Effector memory CD4-positive, alpha-beta T cell (primary cell): ENCODE data around the gene TMEM39A.

ENCODE experiments used
- DNase-seq, 3 donors: peaks; one replicate each; pipeline ENCODE4 v3.0.0-alpha.2; 2020
- H3K27ac ChIP-seq: 2 replicates; pipeline ENCODE4 v1.7.0; 2013; ENCODE audit warnings: mild to moderate bottlenecking, low read length, moderate library complexity; ENCODE audit not compliant: insufficient read depth, poor library complexity, severe bottlenecking
- H3K27me3 ChIP-seq: replicated peaks from 2 replicates; pipeline ENCODE4 v1.7.0; 2013; ENCODE audit warnings: mild to moderate bottlenecking, low read length; ENCODE audit not compliant: insufficient read depth, control insufficient read depth, poor library complexity, severe bottlenecking
- H3K36me3 ChIP-seq: 2 replicates; pipeline ENCODE4 v1.7.0; 2013; ENCODE audit warnings: mild to moderate bottlenecking, low read length, moderate library complexity; ENCODE audit not compliant: control insufficient read depth, insufficient read depth
- H3K4me1 ChIP-seq: 2 replicates; pipeline ENCODE4 v1.7.0; 2013; ENCODE audit warnings: low read length, mild to moderate bottlenecking; ENCODE audit not compliant: control insufficient read depth, insufficient read depth, poor library complexity, severe bottlenecking
- H3K4me3 ChIP-seq: 2 replicates; pipeline ENCODE4 v1.7.0; 2013; ENCODE audit warnings: low read length, low read depth, mild to moderate bottlenecking; ENCODE audit not compliant: insufficient read depth, poor library complexity, severe bottlenecking
- H3K9me3 ChIP-seq: 2 replicates; pipeline ENCODE4 v1.7.0; 2013; ENCODE audit warnings: mild to moderate bottlenecking, low read length, moderate library complexity; ENCODE audit not compliant: control insufficient read depth

Gene TMEM39A

DNA sequence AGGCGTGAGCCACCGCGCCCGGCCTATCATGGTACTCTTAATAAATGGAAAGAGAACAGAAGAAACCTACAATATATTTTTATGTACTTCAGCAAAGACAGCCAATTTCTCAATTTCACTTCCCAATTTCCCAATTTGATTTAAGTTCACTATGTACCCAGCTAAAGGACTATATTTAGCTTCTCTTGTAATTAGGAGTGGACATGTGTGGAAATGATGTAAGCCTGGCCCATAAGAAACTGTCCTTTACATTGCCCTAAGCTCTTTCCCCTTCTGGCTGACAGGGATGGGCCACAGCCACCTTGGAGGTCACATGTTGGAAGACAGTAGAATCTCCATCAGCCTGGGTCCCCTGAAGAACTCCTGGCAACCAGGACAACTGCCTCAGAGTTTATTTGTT is 6.2 kb downstream of the TMEM39A start:
- H3K4me1 ChIP-seq, result no peaks in the 10 kb centered on the region
- no peaks in the 10 kb centered on the region for H3K27me3 ChIP-seq
- peaks cover 53% of the 10 kb centered on the region for H3K36me3 ChIP-seq
- H3K27ac ChIP-seq, result no peak overlapping the region
- no peaks in the 10 kb centered on the region for H3K9me3 ChIP-seq
- no peak for DNase-seq
- no peak overlapping the region for H3K4me3 ChIP-seq

DNA sequence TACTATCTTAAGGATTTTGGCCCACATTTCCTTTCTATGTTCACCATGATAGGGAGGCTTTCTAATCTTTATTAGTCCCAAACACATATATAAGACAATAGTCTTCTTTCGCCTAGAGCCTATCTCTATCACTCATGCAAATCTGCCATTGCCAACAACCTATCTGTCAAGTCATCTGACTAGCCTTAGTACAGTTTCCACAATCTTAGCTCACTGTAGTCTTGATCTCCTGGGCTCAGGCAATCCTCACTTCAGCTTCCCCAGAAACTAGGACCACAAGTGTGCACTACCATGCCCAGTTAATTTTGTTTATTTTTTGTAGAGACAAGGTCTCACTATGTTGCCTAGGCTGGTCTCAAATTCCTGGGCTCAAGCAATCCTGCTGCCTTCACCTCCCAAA is 6.9 kb downstream of the TMEM39A start:
- Histone ChIP-seq H3K9me3 (no peaks in the 10 kb centered on the region), H3K36me3 (peaks cover 59% of the 10 kb centered on the region), H3K27me3 (no peaks in the 10 kb centered on the region), H3K4me3 (no peak overlapping the region), H3K4me1 (no peaks in the 10 kb centered on the region), H3K27ac (no peak overlapping the region)
- no peak for DNase-seq

DNA sequence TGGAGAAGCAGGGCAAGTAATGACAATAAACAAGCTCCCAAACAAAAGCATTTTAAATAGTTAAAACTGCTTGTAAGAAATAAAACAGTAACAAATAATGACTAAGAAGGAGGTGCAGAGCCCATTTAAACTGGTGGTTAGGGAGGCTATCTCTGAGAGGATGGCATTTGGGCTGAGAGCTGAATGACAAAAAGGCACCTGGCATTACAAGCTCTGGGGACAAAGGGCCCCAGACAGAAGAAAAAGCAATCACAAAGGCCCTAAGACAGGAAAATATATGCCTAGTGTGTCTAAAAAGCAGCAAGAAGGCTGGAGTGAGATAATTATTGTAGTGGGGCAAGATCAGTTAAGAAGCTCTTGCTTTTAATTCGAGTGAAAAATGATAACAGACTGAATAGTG is 9.6 kb downstream of the TMEM39A start:
- Histone ChIP-seq H3K4me3 (no peak overlapping the region), H3K36me3 (peaks cover 48% of the 10 kb centered on the region), H3K27ac (no peak overlapping the region), H3K4me1 (no peaks in the 10 kb centered on the region), H3K27me3 (no peaks in the 10 kb centered on the region), H3K9me3 (no peaks in the 10 kb centered on the region)
- DNase-seq, result no peak

GRCh38 chr3:119444590-119444989 is 18.8 kb downstream of the TMEM39A start:
- no peak for DNase-seq
- Histone ChIP-seq H3K27ac (no peak overlapping the region), H3K36me3 (peaks cover 45% of the 10 kb centered on the region), H3K27me3 (no peaks in the 10 kb centered on the region), H3K9me3 (no peaks in the 10 kb centered on the region), H3K4me1 (no peaks in the 10 kb centered on the region), H3K4me3 (no peak overlapping the region)

GRCh38 chr3:119443179-119443578 is 20.2 kb downstream of the TMEM39A start:
- H3K4me3 ChIP-seq, result no peak overlapping the region
- H3K36me3 ChIP-seq, result peaks cover 36% of the 10 kb centered on the region
- DNase-seq, result no peak
- H3K4me1 ChIP-seq, result no peaks in the 10 kb centered on the region
- no peak overlapping the region for H3K27ac ChIP-seq
- H3K27me3 ChIP-seq, result no peaks in the 10 kb centered on the region
- H3K9me3 ChIP-seq, result no peaks in the 10 kb centered on the region

DNA sequence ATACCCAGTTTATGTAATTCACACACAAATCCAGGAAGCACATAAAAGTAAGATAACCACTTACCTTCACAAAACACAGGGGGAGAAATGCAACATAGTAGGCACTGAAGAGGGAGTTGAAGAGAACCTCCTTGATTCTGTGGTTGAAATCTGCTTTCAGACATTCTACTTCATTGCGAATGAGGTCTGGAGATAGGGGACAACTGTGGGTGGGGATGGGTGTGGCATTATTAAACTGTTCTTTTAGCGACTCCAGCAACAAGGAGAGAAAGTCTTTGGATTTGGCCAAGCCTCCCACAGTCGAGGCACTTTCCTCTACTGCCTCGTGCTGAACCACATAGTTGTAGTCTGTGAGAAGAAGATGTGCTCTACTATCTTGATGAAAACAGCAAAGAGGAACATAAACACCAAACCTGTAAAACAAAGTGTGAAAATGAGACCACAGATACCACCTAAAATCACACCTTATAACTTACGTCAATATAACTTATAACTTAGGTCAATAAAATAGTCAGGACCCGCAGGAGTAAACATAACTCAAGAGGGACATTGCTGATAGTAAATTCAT is 25.6 kb downstream of the TMEM39A start:
- DNase-seq, result no peak
- H3K9me3 ChIP-seq, result no peaks in the 10 kb centered on the region
- no peaks in the 10 kb centered on the region for H3K4me1 ChIP-seq
- no peaks in the 10 kb centered on the region for H3K27me3 ChIP-seq
- H3K36me3 ChIP-seq, result peaks cover 72% of the 10 kb centered on the region
- H3K27ac ChIP-seq, result no peak overlapping the region
- no peak overlapping the region for H3K4me3 ChIP-seq

- H3K4me3 ChIP-seq, result no peak overlapping the region
- no peaks in the 10 kb centered on the region for H3K9me3 ChIP-seq
- H3K4me1 ChIP-seq, result no peaks in the 10 kb centered on the region
- no peak overlapping the region for H3K27ac ChIP-seq
- H3K36me3 ChIP-seq, result peaks cover 72% of the 10 kb centered on the region
- no peaks in the 10 kb centered on the region for H3K27me3 ChIP-seq
- DNase-seq, result no peak
Measured at GRCh38 chr3:119436977-119437376, 26.4 kb downstream of the TMEM39A start.

DNA sequence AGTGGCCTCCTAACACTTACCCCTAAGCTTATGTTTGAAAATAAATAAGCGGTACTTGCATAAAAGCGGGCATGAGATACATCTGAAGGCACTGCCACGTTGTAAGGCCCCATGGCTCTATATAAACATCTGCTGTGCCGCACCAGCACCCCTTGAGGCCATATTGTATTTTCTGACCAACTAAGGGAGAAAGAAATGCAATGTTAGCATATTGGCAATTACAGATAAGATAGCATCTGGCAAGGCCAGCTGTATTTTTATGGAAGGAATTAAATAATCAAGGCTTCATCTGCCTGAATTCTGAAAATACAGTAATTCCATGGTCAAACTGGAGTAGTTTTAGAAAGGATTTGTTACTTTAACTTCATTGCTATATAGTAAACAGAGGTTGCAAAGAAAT is 28.7 kb downstream of the TMEM39A start:
- DNase-seq, result no peak
- Histone ChIP-seq H3K27ac (no peak overlapping the region), H3K4me3 (no peak overlapping the region), H3K9me3 (no peaks in the 10 kb centered on the region), H3K27me3 (no peaks in the 10 kb centered on the region), H3K4me1 (no peaks in the 10 kb centered on the region), H3K36me3 (peaks cover 81% of the 10 kb centered on the region)

GRCh38 chr3:119433613-119434325 is 29.6 kb downstream of the TMEM39A start:
- no peak overlapping the region for H3K4me3 ChIP-seq
- H3K36me3 ChIP-seq, result peaks cover 90% of the 10 kb centered on the region
- H3K9me3 ChIP-seq, result peaks cover 2% of the 10 kb centered on the region
- DNase-seq, result no peak
- H3K27me3 ChIP-seq, result no peaks in the 10 kb centered on the region
- H3K27ac ChIP-seq, result no peak overlapping the region
- H3K4me1 ChIP-seq, result no peaks in the 10 kb centered on the region

GRCh38 chr3:119428538-119428937 is 34.9 kb downstream of the TMEM39A start:
- Histone ChIP-seq H3K4me1 (no peaks in the 10 kb centered on the region), H3K27ac (no peak overlapping the region), H3K4me3 (no peak overlapping the region), H3K27me3 (no peaks in the 10 kb centered on the region), H3K36me3 (peaks cover 48% of the 10 kb centered on the region), H3K9me3 (peaks cover 29% of the 10 kb centered on the region)
- DNase-seq, result no peak
